ENCODE results near the gene DLEC1. TPM values are rescaled to one million over a fixed set of nuclear protein-coding genes. Genes with fewer than 3 reads are reported as not detected.

DLEC1 gene
- total and polyA plus RNA-seq, 7 experiments from 2014 or later, result 0.41 to 9.4 (median 5.6) TPM

DNA sequence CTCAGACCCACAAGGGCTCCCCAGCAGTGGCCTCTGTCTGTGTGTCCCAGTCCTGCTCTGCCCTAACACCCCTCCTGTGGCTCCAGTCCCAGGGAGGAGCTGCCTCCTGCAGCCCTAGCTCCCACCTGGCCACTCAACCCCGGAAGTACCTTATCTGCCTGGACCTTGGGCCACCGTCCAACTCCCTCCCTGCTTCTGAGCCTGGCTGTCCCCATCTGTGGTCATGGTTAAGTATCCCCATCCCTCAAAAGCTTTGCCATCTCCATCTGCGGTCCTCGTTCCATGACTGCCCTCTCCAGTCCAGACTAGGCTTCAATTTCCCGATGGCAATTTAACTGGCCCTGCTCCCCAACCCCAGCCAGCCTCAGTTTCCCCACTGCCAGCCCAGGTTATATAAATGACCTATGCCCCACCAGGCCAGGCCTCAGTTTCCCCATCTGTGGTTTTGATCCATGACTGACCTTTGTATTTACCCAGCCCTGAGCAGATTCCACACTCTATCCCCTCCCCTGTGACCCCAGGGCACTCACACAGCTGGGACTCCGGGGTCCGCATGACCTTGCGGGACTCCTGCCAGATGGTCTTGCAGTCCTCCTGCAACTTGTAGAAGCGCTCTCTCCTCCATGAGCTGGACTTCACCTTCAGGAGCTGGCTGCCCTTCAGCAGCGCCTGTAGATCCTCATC is 19.2 kb upstream of the DLEC1 start:
- Mint-ChIP-seq H3K4me3 (no peak overlapping the region), H3K9me3 (peaks cover 0 to 5% (median 0%) of the 10 kb centered on the region in 11 donors), H3K4me1 (peaks cover 14 to 30% (median 18%) of the 10 kb centered on the region in 7 donors), H3K27ac (peak overlapping the region in 4 of 9 donors; percentile 14 to 67 (median 42)), H3K36me3 (peaks cover 24 to 50% (median 34%) of the 10 kb centered on the region in 5 donors), H3K27me3 (no peaks in the 10 kb centered on the region)
- DNase-seq, result no peak
- peaks cover 9 to 11% of the 10 kb centered on the region in 2 donors for H3K4me1 ChIP-seq (ENCODE audit: control insufficient read depth in 2 of 2, insufficient read depth in 2 of 2, low read length in 2 of 2)
- no peaks in the 10 kb centered on the region for H3K27me3 ChIP-seq (ENCODE audit: control insufficient read depth in 2 of 2, insufficient read depth in 2 of 2, low read length in 2 of 2)
- intact Hi-C loops (cut with micrococcal nuclease), result no loop called here
- ChIA-PET CTCF (interaction anchor here (0.9 kb wide), 1 partner anchor 17 kb away, joined by 3 read pairs; no protein-coding TSS in a partner anchor), POLR2A (no interaction called here)
- H3K27ac ChIP-seq (ENCODE audit: low read depth, low read length), result no peak overlapping the region
- peaks cover 0 to 9% (median 0%) of the 10 kb centered on the region in 3 experiments for H3K9me3 ChIP-seq (ENCODE audit: control insufficient read depth in 2 of 3, low read length in 3 of 3)
- no peak overlapping the region for H3K4me3 ChIP-seq (ENCODE audit: low read length)
- peaks cover 3 to 57% (median 13%) of the 10 kb centered on the region in 3 experiments for H3K36me3 ChIP-seq (ENCODE audit: control insufficient read depth in 2 of 3, insufficient read depth in 3 of 3, low read length in 3 of 3)
- no peak for ATAC-seq

DNA sequence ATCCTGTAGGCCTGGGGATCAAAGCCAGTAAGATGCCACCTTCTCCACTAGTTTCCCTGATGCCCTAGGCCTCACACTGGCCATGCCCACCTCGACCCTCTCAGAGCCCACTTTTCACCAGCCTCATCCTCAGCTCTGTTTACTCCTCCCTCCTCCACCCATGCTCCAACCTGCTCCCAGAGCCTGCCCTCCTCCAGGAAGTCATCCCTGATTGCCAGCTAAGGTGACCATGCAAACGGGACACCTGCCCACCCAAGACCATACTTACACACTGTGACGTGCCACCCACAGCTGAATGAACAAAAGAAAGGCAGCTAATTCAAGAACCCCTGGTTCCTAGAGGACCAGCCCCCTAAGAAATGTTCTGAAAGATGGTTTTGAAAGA is 18.7 kb upstream of the DLEC1 start:
- Histone ChIP-seq H3K4me3 (ENCODE audit: low read length) (no peak overlapping the region), H3K36me3 (ENCODE audit: control insufficient read depth in 2 of 3, insufficient read depth in 3 of 3, low read length in 3 of 3) (peaks cover 0 to 52% (median 10%) of the 10 kb centered on the region in 3 experiments), H3K4me1 (ENCODE audit: control insufficient read depth in 2 of 2, insufficient read depth in 2 of 2, low read length in 2 of 2) (peaks cover 11 to 13% of the 10 kb centered on the region in 2 donors), H3K27ac (ENCODE audit: low read depth, low read length) (no peak overlapping the region), H3K27me3 (ENCODE audit: control insufficient read depth in 2 of 2, insufficient read depth in 2 of 2, low read length in 2 of 2) (no peaks in the 10 kb centered on the region), H3K9me3 (ENCODE audit: control insufficient read depth in 2 of 3, low read length in 3 of 3) (peaks cover 0 to 9% (median 0%) of the 10 kb centered on the region in 3 experiments)
- DNase-seq (no peak), ATAC-seq (no peak)
- CTCF ChIA-PET, result interaction anchor here (0.8 to 0.9 kb wide), 2 partner anchors 10 to 17 kb away, joined by 3 read pairs; no protein-coding TSS in a partner anchor
- peaks cover 14 to 35% (median 23%) of the 10 kb centered on the region in 7 donors for H3K4me1 Mint-ChIP-seq
- no peak overlapping the region for H3K4me3 Mint-ChIP-seq
- H3K27ac Mint-ChIP-seq, result peak overlapping the region in 6 of 9 donors; percentile 2 to 77 (median 38)
- peaks cover 0 to 5% (median 0%) of the 10 kb centered on the region in 11 donors for H3K9me3 Mint-ChIP-seq
- intact Hi-C loops (cut with micrococcal nuclease), result no loop called here
- no peaks in the 10 kb centered on the region for H3K27me3 Mint-ChIP-seq
- H3K36me3 Mint-ChIP-seq, result peaks cover 19 to 45% (median 28%) of the 10 kb centered on the region in 5 donors
- POLR2A ChIA-PET, result no interaction called here

DNA sequence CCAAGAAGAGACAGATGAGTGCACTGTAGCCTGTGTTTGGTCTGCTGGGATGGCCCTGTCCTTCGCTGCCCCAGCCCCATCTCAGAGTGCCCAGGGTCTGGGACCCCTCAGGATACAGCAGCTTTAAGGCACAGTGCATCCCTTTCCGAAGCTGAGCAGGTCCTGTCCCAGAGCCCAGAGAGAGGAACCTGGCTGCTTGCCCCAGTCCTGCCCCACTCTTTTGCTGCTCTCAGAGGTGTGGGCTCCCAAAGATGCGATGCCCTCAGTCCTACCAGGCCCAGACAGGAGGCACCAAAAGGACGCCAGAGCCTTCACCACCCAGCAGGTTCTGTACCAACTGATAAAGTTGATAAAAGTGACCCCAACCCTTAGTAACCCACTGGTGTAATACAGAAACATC is 17.8 kb upstream of the DLEC1 start:
- Mint-ChIP-seq H3K4me1 (peaks cover 20 to 42% (median 30%) of the 10 kb centered on the region in 7 donors), H3K27ac (peak overlapping the region in 8 of 9 donors; percentile 81 to 96 (median 86)), H3K9me3 (peaks cover 0 to 5% (median 0%) of the 10 kb centered on the region in 11 donors)

DNA sequence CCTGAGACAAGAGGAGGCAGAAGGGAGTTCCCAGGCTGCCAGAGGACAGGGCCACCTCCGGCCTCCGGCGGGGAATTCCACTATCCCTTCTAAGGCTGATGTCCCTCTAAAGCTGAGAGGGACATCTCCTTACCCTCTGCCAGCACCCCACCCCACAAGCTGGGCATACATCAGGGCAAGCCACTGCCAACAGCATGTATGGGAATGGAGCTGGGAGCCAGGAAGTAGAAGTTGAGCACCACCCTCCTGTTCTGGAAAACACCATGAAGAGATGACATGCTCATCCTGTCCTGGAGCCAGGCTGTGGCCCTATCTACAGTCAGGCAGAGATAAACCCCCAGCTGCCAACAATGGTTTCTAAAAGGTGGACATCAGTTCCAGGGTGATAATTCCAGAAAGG is 16.7 kb upstream of the DLEC1 start:
- no peak overlapping the region for H3K4me3 ChIP-seq (ENCODE audit: low read length)
- H3K9me3 ChIP-seq (ENCODE audit: control insufficient read depth in 2 of 3, low read length in 3 of 3), result no peaks in the 10 kb centered on the region
- H3K27ac ChIP-seq (ENCODE audit: low read depth, low read length), result peak overlapping the region; percentile 85
- Mint-ChIP-seq H3K4me1 (peaks cover 20 to 42% (median 30%) of the 10 kb centered on the region in 7 donors), H3K36me3 (peaks cover 3 to 27% (median 12%) of the 10 kb centered on the region in 5 donors), H3K27me3 (peaks cover 0 to 5% (median 0%) of the 10 kb centered on the region in 5 donors), H3K9me3 (peaks cover 0 to 2% (median 0%) of the 10 kb centered on the region in 11 donors), H3K27ac (peak overlapping the region in 8 of 9 donors; percentile 81 to 96 (median 86)), H3K4me3 (peak overlapping the region in 3 of 10 donors; percentile 15 to 45 (median 19))
- no peaks in the 10 kb centered on the region for H3K27me3 ChIP-seq (ENCODE audit: control insufficient read depth in 2 of 2, insufficient read depth in 2 of 2, low read length in 2 of 2)
- intact Hi-C loops (cut with micrococcal nuclease), result no loop called here
- H3K36me3 ChIP-seq (ENCODE audit: control insufficient read depth in 2 of 3, insufficient read depth in 3 of 3, low read length in 3 of 3), result peaks cover 0 to 33% (median 3%) of the 10 kb centered on the region in 3 experiments
- POLR2A ChIA-PET, result interaction anchor here (1.5 to 1.6 kb wide), 2 partner anchors 13 to 115 kb away, joined by 4 to 6 read pairs; no protein-coding TSS in a partner anchor
- DNase-seq, result no peak
- H3K4me1 ChIP-seq (ENCODE audit: control insufficient read depth in 2 of 2, insufficient read depth in 2 of 2, low read length in 2 of 2), result peaks cover 17 to 22% of the 10 kb centered on the region in 2 donors
- ATAC-seq, result no peak
- CTCF ChIA-PET, result interaction anchor here (1.0 to 1.7 kb wide), 2 partner anchors 18 to 21 kb away, joined by 4 to 11 read pairs; no protein-coding TSS in a partner anchor

More for the DNA sequence above, 17.8 kb upstream of the DLEC1 start:
- Mint-ChIP-seq H3K36me3 (peaks cover 11 to 36% (median 21%) of the 10 kb centered on the region in 5 donors), H3K4me3 (peak overlapping the region in 1 of 10 donors; percentile 25), H3K27me3 (no peaks in the 10 kb centered on the region)
- Histone ChIP-seq H3K4me1 (ENCODE audit: control insufficient read depth in 2 of 2, insufficient read depth in 2 of 2, low read length in 2 of 2) (peaks cover 17 to 21% of the 10 kb centered on the region in 2 donors), H3K4me3 (ENCODE audit: low read length) (no peak overlapping the region), H3K27me3 (ENCODE audit: control insufficient read depth in 2 of 2, insufficient read depth in 2 of 2, low read length in 2 of 2) (no peaks in the 10 kb centered on the region), H3K27ac (ENCODE audit: low read depth, low read length) (no peak overlapping the region), H3K9me3 (ENCODE audit: control insufficient read depth in 2 of 3, low read length in 3 of 3) (peaks cover 0 to 5% (median 0%) of the 10 kb centered on the region in 3 experiments), H3K36me3 (ENCODE audit: control insufficient read depth in 2 of 3, insufficient read depth in 3 of 3, low read length in 3 of 3) (peaks cover 0 to 44% (median 8%) of the 10 kb centered on the region in 3 experiments)
- ATAC-seq (no peak), DNase-seq (no peak)
- intact Hi-C loops (cut with micrococcal nuclease), result no loop called here
- POLR2A ChIA-PET, result interaction anchor here (1.5 kb wide), 1 partner anchor 12 kb away, joined by 6 read pairs; no protein-coding TSS in a partner anchor
- CTCF ChIA-PET, result interaction anchor here (0.8 to 1.0 kb wide), 2 partner anchors 11 to 19 kb away, joined by 3 to 4 read pairs; no protein-coding TSS in a partner anchor

DNA sequence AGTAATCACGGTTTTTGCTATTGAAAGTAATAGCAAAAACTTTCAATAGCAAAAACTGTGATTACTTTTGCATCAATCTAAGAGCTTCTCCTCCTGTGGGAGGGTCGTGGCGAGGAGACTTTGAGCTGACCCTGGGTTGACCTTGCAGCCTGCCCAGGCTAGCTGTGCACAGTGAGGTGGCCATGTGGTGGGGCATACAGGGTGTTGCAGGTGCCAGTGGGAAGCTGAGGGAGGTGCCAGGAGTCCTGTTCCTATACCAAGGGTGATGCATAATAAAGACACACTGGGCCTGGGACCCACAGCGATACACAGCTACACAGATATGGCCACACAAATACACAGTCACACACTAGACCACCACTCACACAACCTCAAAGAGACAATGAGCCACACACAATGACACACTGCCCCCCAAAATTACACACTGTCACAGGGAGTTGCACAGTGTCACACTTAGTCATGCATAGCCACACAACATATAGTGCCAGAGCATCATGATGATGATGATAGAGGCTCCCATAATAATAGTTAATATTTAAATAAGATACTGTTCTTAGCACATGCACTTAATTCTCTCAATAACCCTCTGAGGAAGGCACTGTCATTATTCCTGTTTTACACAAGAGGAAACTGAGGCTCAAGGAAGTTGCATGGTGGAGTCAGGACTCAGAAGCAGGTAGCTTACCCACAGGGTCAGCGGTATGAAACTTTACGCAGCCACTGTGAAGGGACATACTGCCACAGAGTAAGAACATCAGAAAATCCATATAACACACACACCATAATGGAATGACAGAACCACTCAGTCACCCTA is 15.9 kb upstream of the DLEC1 start:
- peaks cover 0 to 2% (median 0%) of the 10 kb centered on the region in 11 donors for H3K9me3 Mint-ChIP-seq
- H3K27me3 Mint-ChIP-seq, result peaks cover 0 to 13% (median 0%) of the 10 kb centered on the region in 5 donors
- peaks cover 0 to 20% (median 4%) of the 10 kb centered on the region in 5 donors for H3K36me3 Mint-ChIP-seq
- Histone ChIP-seq H3K27ac (ENCODE audit: low read depth, low read length) (peak overlapping the region; percentile 85), H3K4me3 (ENCODE audit: low read length) (peak overlapping the region; percentile 98), H3K9me3 (ENCODE audit: control insufficient read depth in 2 of 3, low read length in 3 of 3) (no peaks in the 10 kb centered on the region), H3K4me1 (ENCODE audit: control insufficient read depth in 2 of 2, insufficient read depth in 2 of 2, low read length in 2 of 2) (peaks cover 17 to 22% of the 10 kb centered on the region in 2 donors), H3K36me3 (ENCODE audit: control insufficient read depth in 2 of 3, insufficient read depth in 3 of 3, low read length in 3 of 3) (peaks cover 0 to 25% (median 3%) of the 10 kb centered on the region in 3 experiments), H3K27me3 (ENCODE audit: control insufficient read depth in 2 of 2, insufficient read depth in 2 of 2, low read length in 2 of 2) (no peaks in the 10 kb centered on the region)
- ChIA-PET CTCF (interaction anchor here (1.7 kb wide), 1 partner anchor 19 kb away, joined by 11 read pairs; no protein-coding TSS in a partner anchor), POLR2A (interaction anchor here (1.3 to 1.6 kb wide), 3 partner anchors 10 to 115 kb away, joined by 3 to 6 read pairs (median 4); no protein-coding TSS in a partner anchor)
- peak overlapping the region; percentile 81 to 99 (median 90) for H3K27ac Mint-ChIP-seq
- H3K4me3 Mint-ChIP-seq, result peak overlapping the region; percentile 78 to 98 (median 88)
- no peak for DNase-seq
- no peak for ATAC-seq
- intact Hi-C loops (cut with micrococcal nuclease), result no loop called here
- H3K4me1 Mint-ChIP-seq, result peaks cover 20 to 42% (median 32%) of the 10 kb centered on the region in 7 donors

DNA sequence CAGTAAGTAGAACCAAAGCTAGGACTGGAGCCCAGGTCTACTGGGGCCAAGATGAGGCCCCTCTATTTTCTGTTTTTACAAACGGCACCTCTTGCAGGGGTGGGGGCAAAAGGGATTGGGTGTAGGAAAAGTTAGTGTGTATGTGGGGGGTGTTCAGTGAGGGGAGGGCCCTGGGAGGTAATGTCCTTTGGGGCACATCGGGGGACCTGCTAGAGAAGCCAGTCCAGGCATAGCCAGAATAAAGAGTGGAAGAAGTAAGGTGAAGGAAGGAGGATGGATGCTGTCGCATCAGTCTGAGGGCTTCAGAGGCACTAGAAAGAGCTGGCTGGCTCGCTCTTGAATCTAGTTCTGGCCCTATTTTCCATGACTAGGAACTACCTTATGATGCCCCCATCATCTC is 12.2 kb upstream of the DLEC1 start:
- Mint-ChIP-seq H3K4me3 (peak overlapping the region in 1 of 10 donors; percentile 44), H3K9me3 (no peaks in the 10 kb centered on the region), H3K27ac (peak overlapping the region in 3 of 9 donors; percentile 39 to 59 (median 52)), H3K27me3 (peaks cover 0 to 37% (median 10%) of the 10 kb centered on the region in 5 donors), H3K4me1 (peaks cover 26 to 51% (median 43%) of the 10 kb centered on the region in 7 donors), H3K36me3 (peaks cover 0 to 3% (median 0%) of the 10 kb centered on the region in 5 donors)
- H3K27me3 ChIP-seq (ENCODE audit: control insufficient read depth in 2 of 2, insufficient read depth in 2 of 2, low read length in 2 of 2), result peaks cover 0 to 3% of the 10 kb centered on the region in 2 donors
- ChIA-PET POLR2A (interaction anchor here (1.8 kb wide), 1 partner anchor 110 kb away, joined by 4 read pairs; the partner anchor contains the start of gene ACAA1), CTCF (no interaction called here)
- H3K27ac ChIP-seq (ENCODE audit: low read depth, low read length), result no peak overlapping the region
- peaks cover 34 to 37% of the 10 kb centered on the region in 2 donors for H3K4me1 ChIP-seq (ENCODE audit: control insufficient read depth in 2 of 2, insufficient read depth in 2 of 2, low read length in 2 of 2)
- H3K4me3 ChIP-seq (ENCODE audit: low read length), result no peak overlapping the region
- intact Hi-C loops (cut with micrococcal nuclease), result no loop called here
- DNase-seq (no peak), ATAC-seq (no peak)
- H3K36me3 ChIP-seq (ENCODE audit: control insufficient read depth in 2 of 3, insufficient read depth in 3 of 3, low read length in 3 of 3), result no peaks in the 10 kb centered on the region
- H3K9me3 ChIP-seq (ENCODE audit: control insufficient read depth in 2 of 3, low read length in 3 of 3), result no peaks in the 10 kb centered on the region

Measured in naive thymus-derived CD4-positive, alpha-beta T cell (primary cell).